GM19452 (cell line): Measurements from ENCODE around the gene KCNK2.

Source experiments
- ATAC-seq: cut with Tn5 transposase; IDR thresholded peaks from one replicate; pipeline ENCODE4 v1.9.1; 2021; ENCODE audit not compliant: unreplicated experiment

KCNK2 gene

GRCh38 chr1:215082532-215083382 is at the start of gene KCNK2:
Gene KCNK2 (plus strand): TSS chr1:215082737. CDS start chr1:215083386, 649 bp downstream.
- no peak for ATAC-seq

GRCh38 chr1:215032911-215033526 is 49.5 kb upstream of the KCNK2 start:
- no peak for ATAC-seq

GRCh38 chr1:215040190-215040589 is 42.3 kb upstream of the KCNK2 start:
- ATAC-seq, result no peak

GRCh38 chr1:215043401-215043800 is 39.1 kb upstream of the KCNK2 start:
- ATAC-seq, result no peak

- no peak for ATAC-seq
Measured at GRCh38 chr1:215044151-215044550, 38.4 kb upstream of the KCNK2 start.

GRCh38 chr1:215045698-215046308 is 36.7 kb upstream of the KCNK2 start:
- ATAC-seq, result no peak

- ATAC-seq, result no peak
Measured at GRCh38 chr1:215052256-215053015, 30.1 kb upstream of the KCNK2 start.

- no peak for ATAC-seq
Measured at GRCh38 chr1:215054266-215054665, 28.3 kb upstream of the KCNK2 start.

- no peak for ATAC-seq
Measured at GRCh38 chr1:215055281-215055935, 27.1 kb upstream of the KCNK2 start.

- no peak for ATAC-seq
Measured at GRCh38 chr1:215056584-215056983, 26.0 kb upstream of the KCNK2 start.

- ATAC-seq, result no peak
Measured at GRCh38 chr1:215059947-215060346, 22.6 kb upstream of the KCNK2 start.

- ATAC-seq, result no peak
Measured at GRCh38 chr1:215064327-215064726, 18.2 kb upstream of the KCNK2 start.

- ATAC-seq, result no peak
Measured at GRCh38 chr1:215071078-215071477, 11.5 kb upstream of the KCNK2 start.

GRCh38 chr1:215076322-215076721 is 6.2 kb upstream of the KCNK2 start:
- ATAC-seq, result no peak

GRCh38 chr1:215079456-215079855 is 3.1 kb upstream of the KCNK2 start:
- no peak for ATAC-seq

GRCh38 chr1:215081661-215082531 is 641 bp upstream of the KCNK2 start:
- no peak for ATAC-seq

- ATAC-seq, result no peak
Measured at GRCh38 chr1:215083383-215083961, 935 bp downstream of the KCNK2 start.

GRCh38 chr1:215084621-215085020 is 2.1 kb downstream of the KCNK2 start:
- ATAC-seq, result no peak

- ATAC-seq, result no peak
Measured at GRCh38 chr1:215087603-215088002, 5.1 kb downstream of the KCNK2 start.
